Effector CD8-positive, alpha-beta T cell (primary cell): ENCODE measurements around the gene F8A2.
"Not testable (repeated sequence)": the region's sequence is repeated elsewhere in the genome, so short reads cannot be mapped to it uniquely, and the experiment has no call there.

Experiments used
- DNase-seq: peaks from one replicate; lab custom pipeline; 2025; lab: John Stamatoyannopoulos, UW

F8A2 gene

DNA sequence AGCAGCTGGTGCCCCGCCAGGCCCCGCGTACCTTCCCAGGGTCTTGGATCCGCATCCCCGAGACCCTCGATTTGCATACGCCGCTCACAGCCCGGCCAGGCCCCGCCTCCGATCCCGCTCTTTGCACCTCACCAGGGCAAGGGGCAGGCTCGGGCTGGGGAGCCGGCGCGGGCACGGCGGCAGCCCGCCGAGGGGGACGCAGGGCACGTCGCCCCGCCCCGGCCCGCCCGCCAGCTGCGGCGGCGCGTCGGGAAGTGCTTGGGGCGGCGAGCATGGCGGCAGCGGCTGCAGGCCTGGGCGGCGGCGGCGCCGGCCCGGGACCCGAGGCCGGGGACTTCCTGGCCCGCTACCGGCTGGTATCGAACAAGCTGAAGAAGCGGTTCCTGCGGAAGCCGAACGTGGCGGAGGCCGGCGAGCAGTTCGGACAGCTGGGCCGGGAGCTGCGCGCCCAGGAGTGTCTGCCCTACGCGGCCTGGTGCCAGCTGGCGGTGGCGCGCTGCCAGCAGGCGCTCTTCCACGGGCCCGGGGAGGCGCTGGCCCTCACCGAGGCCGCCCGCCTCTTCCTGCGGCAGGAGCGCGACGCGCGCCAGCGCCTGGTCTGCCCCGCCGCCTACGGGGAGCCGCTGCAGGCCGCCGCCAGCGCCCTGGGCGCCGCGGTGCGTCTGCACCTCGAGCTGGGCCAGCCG, at the start of gene F8A2:
Gene F8A2, plus strand, starts transcription at position 253 of the 686 bp plus-strand sequence. Its CDS starts 20 bp downstream, at position 273.
- DNase-seq = not testable (repeated sequence)

DNA sequence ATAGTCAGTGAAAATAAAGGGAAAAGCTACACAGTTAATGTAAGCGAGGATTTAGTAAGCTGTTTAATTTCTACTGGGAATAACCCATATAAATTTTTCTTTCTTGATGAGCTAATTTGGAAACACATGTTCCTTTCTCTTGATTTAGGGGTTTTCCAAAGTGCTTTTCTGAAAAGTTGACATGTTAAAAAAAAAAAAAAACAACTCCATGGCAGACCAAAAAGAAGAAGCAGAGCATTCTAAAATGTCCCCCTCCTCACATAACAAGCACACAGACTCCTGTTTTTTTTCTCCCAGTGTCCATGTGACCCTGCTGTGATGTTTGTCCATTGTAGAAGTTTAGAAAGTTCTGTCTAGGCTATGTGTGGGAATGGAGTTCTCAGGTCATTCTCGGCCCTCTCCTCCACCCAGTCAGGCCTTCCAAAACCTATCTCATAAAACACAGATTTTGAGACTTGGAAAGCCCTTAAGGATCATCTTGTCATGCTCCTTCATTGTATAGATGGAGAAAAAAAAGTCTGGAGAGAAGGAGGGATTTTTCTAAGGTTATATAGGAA, 48.3 kb upstream of the F8A2 start:
- DNase-seq = no peak

DNA sequence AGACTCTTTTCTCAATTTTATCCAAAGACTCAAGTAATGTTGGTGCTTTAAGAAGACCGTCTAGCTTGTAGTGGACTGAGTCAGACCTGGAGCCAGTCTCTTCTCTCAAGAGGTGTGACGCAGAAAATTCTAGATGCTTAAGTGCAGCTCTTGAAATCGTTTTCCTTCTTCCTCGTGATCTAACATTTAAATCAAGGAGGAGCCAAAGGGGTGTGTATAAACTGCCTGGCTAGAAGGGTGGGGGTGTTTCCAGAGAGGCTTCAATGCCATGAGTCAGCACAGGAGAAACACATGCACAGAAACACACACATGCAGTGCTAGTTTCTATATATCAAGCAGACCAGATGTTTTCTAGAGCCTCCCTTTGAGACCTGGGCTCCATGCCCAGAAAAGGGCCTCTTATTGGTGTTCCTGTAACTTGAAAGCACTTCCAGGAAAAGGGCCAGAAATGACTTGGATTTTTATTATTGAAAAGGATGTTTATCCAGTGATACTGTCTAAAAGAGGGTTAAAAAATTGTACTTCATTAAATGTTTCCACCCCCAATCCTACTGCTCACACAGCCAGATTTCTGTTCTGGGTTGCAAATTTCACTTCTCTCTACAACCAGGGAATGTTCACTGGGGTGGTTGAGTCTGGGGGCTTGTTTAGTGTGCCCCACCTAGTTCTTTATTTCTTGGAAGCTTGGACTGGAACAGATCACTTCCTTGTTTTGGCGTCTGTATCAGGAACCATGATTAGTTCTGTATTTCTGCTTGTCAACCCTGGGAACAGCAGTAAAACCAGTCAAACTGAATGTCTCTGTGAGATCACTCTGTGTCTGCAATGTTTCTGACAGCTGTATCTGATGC, 47.2 kb upstream of the F8A2 start, which contains the start of gene CLIC2:
Gene CLIC2, minus strand, starts transcription at position 129 of the 851 bp plus-strand sequence. CDS start 187 bp downstream, outside the sequence.
- DNase-seq = no peak

DNA sequence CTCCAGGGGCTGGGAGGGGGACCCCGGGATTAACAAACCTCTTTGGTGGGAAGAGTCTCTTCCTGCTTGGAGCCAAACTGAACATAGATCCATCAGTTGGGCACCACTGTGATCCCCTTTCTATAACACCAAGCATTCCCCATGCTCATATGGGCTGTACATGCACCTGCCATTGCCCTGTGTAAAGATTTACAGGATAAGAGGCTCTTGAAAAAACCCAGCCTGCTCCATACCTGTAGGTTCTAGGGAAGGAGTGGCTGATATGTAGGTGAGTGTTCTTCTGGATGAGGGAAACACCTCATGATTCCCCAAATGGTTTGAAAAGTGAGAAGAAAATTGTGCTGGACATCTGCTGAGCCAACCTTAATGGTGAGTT, 46.6 kb upstream of the F8A2 start:
- DNase-seq = not testable (repeated sequence)

DNA sequence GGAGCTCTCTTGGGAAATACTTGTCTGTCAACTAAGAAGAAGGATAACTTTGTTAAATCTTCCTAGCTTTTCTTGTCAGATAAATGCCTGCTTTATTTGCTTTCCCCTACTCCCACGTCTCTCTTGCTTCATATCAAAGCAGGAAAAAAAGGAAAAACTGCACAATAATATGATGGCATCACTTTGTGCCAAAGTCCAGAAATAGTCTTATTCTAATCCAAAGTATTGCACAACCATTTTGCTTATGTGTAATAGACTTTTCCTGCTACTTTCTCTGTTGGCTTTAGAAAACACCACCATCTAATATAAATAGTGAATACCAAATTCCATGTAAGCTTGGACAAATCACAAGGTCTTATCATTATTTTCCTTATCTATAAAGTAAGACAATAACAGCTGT, 36.2 kb upstream of the F8A2 start:
- DNase-seq = not testable (repeated sequence)

DNA sequence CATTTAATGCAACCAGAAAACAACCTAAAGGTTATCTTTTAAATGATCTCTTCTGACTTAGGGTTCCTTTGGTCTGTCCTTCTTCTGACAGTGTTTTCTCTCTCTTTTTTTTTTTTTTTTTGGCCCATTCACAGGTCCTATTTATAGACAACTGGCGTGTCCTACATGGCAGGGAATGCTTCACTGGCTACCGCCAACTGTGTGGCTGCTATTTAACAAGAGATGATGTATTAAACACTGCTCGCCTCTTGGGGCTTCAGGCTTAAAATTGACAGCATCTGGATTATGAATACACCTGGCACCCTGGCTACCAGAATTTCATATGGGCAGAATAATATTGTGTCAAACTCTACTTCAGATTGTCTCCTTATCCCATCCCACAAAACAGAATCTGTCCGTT, 32.4 kb upstream of the F8A2 start:
- DNase-seq = not testable (repeated sequence)

DNA sequence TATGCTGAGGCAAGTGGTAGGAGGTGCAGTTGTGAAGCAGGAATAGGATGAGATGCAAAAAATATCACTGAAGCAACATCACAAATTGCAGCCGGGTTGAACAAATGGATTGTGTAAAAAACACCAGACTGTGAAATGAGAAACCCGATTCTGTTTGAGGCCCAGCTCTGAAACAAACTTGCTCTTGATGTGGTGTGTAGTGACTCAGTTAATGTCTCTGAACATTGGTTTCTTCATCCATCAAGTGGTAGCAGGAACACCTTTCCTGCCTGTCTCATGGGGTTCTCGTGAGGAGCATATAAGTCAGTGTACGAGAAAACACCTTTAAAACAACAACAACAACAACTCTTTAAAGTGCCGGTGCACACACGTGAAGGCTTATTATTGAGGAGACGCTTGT, 18.2 kb upstream of the F8A2 start:
- DNase-seq = not testable (repeated sequence)

DNA sequence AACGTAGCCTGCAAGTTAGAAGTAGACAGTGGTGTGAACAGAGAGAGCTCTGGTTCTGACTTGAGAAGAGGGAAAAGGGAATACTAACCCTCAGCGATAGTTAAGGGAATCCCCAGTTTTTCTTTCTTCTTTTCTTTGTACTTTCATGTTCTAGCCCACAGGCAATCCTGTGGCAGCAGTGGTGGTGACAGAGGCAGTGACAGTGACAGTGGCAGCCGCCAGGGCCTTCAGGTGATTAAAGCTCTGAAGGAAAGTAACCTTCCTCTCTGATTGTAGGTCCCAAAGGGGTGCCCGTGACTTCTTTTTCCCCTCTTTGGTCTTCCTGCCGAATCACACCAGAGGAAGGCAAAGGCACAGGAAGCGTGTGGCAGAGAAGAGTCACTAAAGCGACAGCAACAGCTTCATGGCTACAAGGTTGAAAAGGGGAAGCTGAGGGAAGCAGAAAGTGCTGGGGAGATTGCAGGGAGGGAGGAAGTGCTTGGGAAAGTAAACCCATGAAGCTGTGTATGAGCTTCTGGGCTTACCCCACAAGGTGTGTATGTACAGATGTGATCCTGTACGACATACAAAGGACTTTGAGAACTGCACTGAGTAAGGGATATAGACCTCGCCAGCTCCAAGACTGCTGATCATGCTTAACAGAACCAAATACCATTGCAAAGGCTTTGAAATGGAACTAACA, 8.0 kb upstream of the F8A2 start:
- DNase-seq = not testable (repeated sequence)

DNA sequence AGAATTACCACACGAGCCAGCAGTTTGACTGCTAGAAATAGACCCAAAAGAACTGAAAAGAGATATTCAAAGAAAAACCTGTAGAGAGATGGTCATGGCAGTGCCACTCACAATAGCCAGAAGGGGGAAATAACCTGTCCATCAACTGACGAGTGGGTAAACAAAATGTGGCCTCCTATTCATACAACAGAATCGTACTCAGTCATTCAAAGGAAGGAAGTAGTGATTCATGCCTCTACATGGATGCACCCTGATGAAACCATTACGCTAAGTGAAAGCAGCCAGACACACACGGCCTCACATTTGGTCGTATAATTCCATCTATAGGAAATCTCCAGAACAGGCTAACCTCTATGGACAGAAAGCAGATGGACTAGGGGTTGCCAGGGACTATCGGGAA, 2.1 kb upstream of the F8A2 start:
- DNase-seq = not testable (repeated sequence)

DNA sequence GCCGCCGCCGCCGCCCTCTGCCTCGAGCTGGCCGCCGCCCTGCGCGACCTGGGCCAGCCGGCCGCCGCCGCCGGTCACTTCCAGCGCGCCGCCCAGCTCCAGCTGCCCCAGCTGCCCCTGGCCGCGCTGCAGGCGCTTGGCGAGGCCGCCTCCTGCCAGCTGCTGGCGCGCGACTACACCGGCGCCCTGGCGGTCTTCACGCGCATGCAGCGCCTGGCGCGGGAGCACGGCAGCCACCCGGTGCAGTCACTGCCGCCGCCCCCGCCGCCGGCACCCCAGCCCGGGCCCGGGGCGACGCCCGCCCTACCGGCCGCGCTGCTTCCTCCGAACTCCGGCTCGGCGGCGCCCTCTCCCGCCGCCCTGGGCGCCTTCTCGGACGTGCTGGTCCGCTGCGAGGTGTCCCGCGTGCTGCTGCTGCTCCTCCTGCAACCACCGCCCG, 653 bp downstream of the F8A2 start:
- not testable (repeated sequence) for DNase-seq

DNA sequence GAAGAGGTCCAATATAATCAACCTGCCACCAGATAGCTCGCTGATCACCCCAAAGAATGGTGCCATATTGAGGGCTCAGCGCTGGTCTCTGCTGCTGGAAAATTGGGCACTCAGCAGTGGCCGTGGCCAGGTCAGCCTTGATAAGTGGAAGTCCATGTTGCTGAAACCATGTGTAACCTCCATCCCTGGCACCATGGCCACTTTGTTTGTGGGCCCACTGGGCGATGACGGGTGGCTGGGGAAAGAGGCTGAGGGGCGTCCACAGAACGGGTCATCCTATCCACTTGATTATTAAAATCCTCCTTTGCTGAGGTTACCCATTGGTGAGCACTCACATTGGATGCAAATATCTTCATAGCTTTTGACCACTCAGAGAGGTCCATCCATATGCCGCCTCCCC, 7.7 kb downstream of the F8A2 start:
- no peak for DNase-seq

DNA sequence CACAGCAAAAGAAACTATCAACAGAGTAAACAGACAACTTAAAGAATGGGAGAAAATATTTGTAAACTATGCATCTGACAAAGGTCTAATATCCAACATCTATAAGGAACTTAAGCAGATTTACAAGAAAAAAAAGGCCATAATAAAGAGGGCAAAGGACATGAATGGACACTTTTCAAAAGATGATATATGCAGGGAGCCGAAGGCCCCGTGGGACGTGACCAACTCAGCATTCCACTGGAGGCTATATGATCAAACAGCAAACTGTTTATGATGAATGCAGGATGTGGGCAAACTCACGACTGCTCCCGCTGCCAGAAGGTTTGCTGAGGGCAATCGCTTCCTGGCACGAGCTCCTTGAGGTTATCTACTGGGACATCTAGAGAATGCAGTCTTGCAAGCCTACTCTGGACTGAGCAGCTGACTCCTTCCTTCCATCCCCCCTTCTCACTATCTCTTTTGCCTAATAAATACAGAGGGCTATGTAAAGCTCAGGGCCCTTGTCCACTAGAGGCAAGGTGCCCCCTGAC, 12.9 kb downstream of the F8A2 start:
- DNase-seq = not testable (repeated sequence)

DNA sequence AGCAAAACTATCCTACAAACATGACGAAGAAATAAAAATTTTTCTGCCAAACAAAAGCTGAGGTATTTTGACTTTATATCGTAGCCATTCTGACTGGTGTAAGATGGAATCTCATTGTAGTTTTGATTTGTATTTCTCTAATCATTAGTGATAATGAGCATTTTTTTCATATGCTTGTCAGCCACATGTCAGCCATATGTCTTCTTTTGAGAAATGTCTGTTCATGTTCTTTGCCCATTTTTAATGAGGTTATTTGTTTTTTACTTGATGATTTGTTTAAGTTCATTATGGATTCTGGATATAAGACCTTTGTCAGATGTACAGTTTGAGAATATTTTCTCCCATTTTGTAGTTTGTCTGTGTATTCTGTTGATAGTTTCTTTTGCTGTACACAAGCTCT, 24.5 kb downstream of the F8A2 start:
- DNase-seq = no peak

DNA sequence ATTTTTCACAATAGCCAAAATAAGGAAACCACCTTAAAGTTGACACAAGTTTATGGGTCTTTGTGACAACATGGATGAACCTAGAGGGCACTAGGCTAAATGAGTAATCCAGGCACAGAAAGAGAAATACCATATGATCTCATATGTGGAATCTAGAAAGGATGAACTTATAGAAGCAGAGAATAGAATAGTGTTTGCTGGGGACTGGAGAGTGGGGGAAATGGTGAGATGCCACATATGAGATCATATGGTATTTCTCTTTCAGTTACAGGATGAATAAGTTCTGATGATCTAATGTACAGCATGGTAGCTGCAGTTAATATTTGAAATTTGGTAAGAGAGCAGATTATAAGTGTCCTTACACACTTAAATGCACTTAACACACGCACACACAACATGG, 35.9 kb downstream of the F8A2 start:
- DNase-seq = no peak
